ENCODE measurements around the gene ABCB11. TPM values are rescaled to one million over a fixed set of nuclear protein-coding genes. Genes with fewer than 3 reads are reported as not detected.

The ABCB11 gene
- total RNA-seq, 1 experiment from 2014 or later, result 0.12 TPM

DNA sequence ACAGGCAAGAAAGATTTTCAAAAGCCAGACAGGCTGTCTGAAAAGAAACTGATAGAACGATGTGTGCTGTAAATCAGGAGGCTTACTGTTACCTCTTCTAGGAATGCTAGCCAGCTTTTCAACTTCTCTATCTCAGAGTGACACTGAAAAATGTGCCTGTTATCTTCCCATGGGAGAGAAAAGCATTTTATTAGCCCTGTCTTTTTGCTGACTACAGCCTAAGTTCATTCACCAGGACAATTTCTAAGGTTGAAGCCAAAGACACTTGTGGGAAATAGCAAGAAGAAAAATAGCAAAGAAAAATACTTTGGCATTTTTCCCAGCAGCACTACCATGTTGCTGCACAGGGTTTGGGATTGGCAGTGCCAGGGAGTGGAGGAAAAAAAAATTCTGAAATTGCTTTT, 34.0 kb downstream of the ABCB11 start:
- ChIA-PET RAD21 (ENCODE audit: low non-redundant PET in 1 of 2, low total read pairs in 2 of 2, uncharacterized antibody in 2 of 2, unreplicated experiment in 2 of 2) (no interaction called here), POLR2A (no interaction called here)

More for the DNA sequence above, 34.0 kb downstream of the ABCB11 start:
- intact Hi-C loops (cut with micrococcal nuclease), result no loop called here
- ATAC-seq, result no peak
- TF ChIP-seq EZH2 (IDR thresholded peaks at IDR 0.05) (no peak), TCF7L2 (IDR thresholded peaks at IDR 0.05; ENCODE audit: borderline replicate concordance, extremely low read depth, insufficient read depth, insufficient read length) (no peak), EZH2phosphoT487 (IDR thresholded peaks at IDR 0.05; ENCODE audit: borderline replicate concordance) (no peak), ATF3 (IDR thresholded peaks at IDR 0.05) (no peak), SIN3A (IDR thresholded peaks at IDR 0.05; ENCODE audit: low read depth) (no peak), POLR2A (IDR thresholded peaks at IDR 0.05; ENCODE audit: borderline replicate concordance, extremely low read depth, insufficient read depth, insufficient read length) (no peak), POLR2AphosphoS5 (IDR thresholded peaks at IDR 0.05; ENCODE audit: low read depth, low read length) (no peak), SRF (IDR thresholded peaks at IDR 0.05; ENCODE audit: low read depth) (no peak), EGR1 (IDR thresholded peaks at IDR 0.05; ENCODE audit: low read depth) (no peak), YY1 (IDR thresholded peaks at IDR 0.05; ENCODE audit: extremely low read depth, insufficient replicate concordance, low read depth, low read length) (no peak), ZFX (IDR thresholded peaks at IDR 0.05) (no peak)
- TF ChIP-seq, protein P1, sequence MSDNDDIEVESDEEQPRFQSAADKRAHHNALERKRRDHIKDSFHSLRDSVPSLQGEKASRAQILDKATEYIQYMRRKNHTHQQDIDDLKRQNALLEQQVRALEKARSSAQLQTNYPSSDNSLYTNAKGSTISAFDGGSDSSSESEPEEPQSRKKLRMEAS (IDR thresholded peaks at IDR 0.05), result no peak
- TF ChIP-seq, protein P2, sequence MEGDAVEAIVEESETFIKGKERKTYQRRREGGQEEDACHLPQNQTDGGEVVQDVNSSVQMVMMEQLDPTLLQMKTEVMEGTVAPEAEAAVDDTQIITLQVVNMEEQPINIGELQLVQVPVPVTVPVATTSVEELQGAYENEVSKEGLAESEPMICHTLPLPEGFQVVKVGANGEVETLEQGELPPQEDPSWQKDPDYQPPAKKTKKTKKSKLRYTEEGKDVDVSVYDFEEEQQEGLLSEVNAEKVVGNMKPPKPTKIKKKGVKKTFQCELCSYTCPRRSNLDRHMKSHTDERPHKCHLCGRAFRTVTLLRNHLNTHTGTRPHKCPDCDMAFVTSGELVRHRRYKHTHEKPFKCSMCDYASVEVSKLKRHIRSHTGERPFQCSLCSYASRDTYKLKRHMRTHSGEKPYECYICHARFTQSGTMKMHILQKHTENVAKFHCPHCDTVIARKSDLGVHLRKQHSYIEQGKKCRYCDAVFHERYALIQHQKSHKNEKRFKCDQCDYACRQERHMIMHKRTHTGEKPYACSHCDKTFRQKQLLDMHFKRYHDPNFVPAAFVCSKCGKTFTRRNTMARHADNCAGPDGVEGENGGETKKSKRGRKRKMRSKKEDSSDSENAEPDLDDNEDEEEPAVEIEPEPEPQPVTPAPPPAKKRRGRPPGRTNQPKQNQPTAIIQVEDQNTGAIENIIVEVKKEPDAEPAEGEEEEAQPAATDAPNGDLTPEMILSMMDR (IDR thresholded peaks at IDR 0.05 in 2 of 3, conservative IDR thresholded peaks at IDR 0.05 in 1 of 3; ENCODE audit: borderline replicate concordance in 1 of 3, insufficient read depth in 1 of 3, low read depth in 2 of 3, low read length in 2 of 3), result no peak
- no peaks in the 10 kb centered on the region for H3K9me2 ChIP-seq (ENCODE audit: insufficient read depth)
- H3K9me3 ChIP-seq (ENCODE audit: control insufficient read depth in 1 of 2, insufficient read depth in 1 of 2, low read depth in 1 of 2, low read length in 2 of 2), result no peaks in the 10 kb centered on the region
- no TSS peak for BruUV-seq (replicated peaks)
- CTCF ChIA-PET, result no interaction called here
- no peaks in the 10 kb centered on the region for H3K36me3 ChIP-seq (ENCODE audit: control insufficient read depth in 1 of 2, insufficient read depth in 2 of 2, low read length in 2 of 2)
- no peak overlapping the region for H2AFZ ChIP-seq (ENCODE audit: low read depth, low read length, poor library complexity, severe bottlenecking)
- no peak overlapping the region for H3K4me3 ChIP-seq (replicated peaks in 1 of 2; ENCODE audit: low read depth in 1 of 2, low read length in 2 of 2)
- no peak for DNase-seq (ENCODE audit: low read depth, low spot score)
- H4K20me1 ChIP-seq (ENCODE audit: insufficient read depth), result no peaks in the 10 kb centered on the region
- H3K4me1 ChIP-seq (ENCODE audit: control insufficient read depth in 1 of 2, insufficient read depth in 2 of 2, low read length in 2 of 2), result no peaks in the 10 kb centered on the region
- no peak overlapping the region for H3K4me2 ChIP-seq (ENCODE audit: low read length)
- no peaks in the 10 kb centered on the region for H3K79me2 ChIP-seq (ENCODE audit: insufficient read depth, low read length)
- H3K9ac ChIP-seq (ENCODE audit: low read length), result no peak overlapping the region
- no peaks in the 10 kb centered on the region for H3K27me3 ChIP-seq (ENCODE audit: insufficient read depth, low read length)
- no peak overlapping the region for H3K27ac ChIP-seq (ENCODE audit: low read depth, low read length)

Measured in HCT116 (cell line).